GM19395 (cell line): ENCODE measurements around the gene SGSM2.

ENCODE experiments used
- ATAC-seq: cut with Tn5 transposase; IDR thresholded peaks from one replicate; pipeline ENCODE4 v1.9.1; 2021; ENCODE audit warnings: mild to moderate bottlenecking, moderate library complexity; ENCODE audit not compliant: unreplicated experiment

Gene SGSM2

GRCh38 chr17:2384439-2385127, 47.3 kb downstream of the SGSM2 start:
- ATAC-seq, result no peak

DNA sequence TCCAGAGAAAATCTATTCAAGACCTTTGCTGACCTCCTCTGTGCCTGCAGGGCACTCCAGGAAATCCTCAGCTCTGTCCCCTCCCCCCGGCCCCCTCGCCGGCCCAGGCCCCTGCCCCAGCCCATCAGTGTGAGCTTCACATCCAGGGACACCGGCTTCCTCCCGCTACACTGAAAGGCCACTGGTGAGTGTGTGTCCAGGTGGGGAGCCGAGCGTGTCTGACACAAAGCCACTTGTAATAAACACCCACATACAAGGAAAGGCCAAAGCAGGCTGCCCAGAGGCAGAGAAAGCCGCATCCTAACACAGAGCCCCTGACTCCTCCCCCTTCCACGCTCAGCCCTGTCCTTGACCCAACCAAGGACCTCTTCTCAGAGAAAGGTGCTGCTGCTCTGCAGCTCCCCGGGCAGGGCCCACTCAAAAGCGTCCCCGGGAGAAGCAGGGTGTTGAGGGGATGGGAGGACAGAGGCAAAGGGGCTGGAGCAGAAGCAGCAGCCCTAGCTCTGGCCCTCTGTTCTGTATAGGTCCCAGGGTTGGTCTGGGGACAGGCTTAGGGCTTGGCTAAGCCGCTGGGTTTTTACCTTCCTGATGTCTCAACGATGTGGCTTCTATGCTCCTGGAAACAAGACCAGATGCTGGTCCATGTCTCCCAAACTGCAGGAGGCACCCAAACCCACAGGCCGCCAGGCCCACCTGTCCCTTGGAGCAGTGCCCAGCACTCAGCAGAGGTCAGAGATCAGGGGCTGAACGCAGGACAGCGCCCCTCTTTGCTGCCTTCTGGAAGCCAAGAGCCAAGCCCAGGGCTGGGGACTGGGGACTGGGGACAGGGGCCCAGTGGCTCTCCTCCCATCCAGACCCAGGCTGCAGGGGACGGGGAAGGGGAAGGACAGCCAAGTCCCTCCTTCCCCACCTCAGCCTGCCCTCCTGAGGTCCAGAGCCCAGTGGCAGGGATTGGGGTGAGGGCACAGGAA, 48.2 kb downstream of the SGSM2 start:
- no peak for ATAC-seq

DNA sequence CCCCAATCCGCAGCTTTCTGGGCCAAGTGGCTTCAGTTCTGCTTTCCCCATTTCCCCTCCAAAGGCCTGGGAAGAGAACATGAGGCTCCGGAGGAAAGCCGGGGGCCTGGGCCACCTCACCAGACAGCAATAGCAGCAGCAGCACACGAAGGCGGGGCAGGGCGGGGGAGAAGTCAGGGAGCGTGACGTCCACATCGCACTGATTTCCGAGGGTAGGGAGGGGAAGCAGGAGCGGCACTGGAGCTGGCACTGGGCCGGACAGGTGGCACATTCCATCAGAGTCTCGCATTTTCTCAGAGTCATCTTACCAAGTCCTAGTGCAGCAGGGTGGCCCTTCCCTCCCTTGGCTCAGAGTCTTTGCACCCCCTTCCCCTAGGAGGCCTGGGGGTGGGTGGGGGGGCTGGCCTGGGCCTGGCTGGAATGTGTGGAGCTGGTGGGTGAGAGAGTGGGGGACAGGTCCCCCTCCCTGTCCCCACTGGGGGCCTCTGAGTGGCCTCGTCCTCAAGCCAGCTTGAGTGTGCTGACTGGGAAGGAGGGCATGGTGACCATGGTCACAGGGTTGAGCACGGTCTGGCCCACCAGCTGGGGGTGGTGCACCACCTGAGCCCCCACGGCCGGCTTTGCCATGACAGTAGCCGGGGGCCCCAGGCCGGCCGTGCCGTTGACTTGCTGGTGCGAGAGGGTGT, 49.2 kb downstream of the SGSM2 start:
- no peak for ATAC-seq

DNA sequence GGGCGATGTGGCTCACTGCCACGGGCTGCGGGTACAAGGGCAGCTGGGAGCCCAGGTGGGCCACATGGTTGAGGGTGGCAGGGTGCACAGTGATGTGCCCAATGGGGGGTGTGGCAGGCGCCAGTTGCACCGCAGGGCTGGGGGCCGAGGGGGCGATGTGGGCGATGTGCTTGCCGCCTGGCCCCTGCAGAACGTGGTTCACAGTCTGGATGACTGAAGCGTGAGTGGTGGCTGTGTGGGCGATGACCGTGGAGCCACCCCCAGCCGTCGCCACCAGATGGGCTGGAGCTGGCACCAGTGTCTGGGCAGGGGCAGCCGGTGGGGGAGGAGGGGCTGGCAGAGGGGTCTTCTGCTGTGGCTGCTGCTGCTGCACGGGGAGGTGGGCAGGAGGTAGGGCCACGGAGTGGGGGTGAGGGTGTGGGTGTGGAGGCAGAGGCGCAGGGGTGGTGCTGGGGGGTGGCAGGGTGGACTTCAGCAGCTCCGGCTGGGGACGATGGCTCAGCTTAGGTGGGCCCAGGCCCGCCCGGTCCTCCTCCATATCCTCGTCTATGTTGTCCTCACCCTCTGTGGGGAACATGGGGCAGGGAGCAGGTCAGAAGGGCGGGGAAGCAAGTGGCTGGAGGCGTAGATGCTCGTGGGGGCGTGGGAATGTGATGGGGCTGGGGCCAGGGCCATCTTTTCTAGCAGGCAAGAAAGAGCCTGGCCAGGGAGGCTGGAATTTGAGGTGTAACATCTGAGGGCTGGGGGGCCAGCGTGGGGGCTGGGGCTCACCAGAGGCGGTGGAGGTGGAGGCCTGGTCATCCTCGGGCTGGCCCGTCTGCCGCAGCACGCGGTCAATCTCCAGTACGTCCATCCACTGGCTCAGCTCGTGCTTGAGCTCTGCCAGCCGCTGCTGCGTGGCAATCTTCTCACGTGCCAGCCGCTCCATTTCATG, 50.1 kb downstream of the SGSM2 start:
- ATAC-seq, result no peak

GRCh38 chr17:2388020-2388682, 50.9 kb downstream of the SGSM2 start:
- no peak for ATAC-seq

GRCh38 chr17:2388683-2389055, 51.4 kb downstream of the SGSM2 start:
- no peak for ATAC-seq

DNA sequence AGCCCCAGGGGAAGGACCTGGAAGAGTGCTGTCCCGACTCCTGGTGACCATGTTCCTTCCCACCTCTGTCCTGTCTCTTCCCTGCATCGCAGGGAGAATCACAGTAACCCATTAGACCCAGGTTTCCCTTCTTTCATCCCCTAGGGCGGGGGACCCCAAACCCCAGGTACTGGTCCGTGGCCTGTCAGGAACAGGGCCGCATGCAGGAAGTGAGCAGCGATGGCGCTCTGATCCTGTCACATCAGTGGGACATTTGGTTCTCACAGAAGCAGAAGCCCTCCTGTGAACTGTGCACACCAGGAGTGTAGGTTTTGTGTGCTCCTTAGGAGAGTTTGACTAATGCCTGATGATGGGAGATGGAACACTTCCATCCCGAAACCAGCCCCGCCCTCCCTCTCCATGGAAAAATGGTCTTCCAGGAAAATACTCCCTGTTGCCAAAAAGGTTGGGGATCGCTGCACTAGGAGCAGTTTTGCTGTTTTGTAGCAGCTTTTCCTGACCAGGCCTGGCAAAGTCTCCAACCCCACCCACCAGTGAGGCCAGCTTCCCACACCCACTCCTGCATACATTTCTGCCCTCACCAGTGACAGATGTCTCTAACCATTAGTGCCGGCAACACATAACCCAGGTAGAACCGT, 53.0 kb downstream of the SGSM2 start:
- ATAC-seq, result no peak

- no peak for ATAC-seq
These were observed 54.4 kb downstream of the SGSM2 start for GRCh38 chr17:2391597-2392251.

- peak; percentile 55 for ATAC-seq
These were observed 55.2 kb downstream of the SGSM2 start for GRCh38 chr17:2392252-2393173.

DNA sequence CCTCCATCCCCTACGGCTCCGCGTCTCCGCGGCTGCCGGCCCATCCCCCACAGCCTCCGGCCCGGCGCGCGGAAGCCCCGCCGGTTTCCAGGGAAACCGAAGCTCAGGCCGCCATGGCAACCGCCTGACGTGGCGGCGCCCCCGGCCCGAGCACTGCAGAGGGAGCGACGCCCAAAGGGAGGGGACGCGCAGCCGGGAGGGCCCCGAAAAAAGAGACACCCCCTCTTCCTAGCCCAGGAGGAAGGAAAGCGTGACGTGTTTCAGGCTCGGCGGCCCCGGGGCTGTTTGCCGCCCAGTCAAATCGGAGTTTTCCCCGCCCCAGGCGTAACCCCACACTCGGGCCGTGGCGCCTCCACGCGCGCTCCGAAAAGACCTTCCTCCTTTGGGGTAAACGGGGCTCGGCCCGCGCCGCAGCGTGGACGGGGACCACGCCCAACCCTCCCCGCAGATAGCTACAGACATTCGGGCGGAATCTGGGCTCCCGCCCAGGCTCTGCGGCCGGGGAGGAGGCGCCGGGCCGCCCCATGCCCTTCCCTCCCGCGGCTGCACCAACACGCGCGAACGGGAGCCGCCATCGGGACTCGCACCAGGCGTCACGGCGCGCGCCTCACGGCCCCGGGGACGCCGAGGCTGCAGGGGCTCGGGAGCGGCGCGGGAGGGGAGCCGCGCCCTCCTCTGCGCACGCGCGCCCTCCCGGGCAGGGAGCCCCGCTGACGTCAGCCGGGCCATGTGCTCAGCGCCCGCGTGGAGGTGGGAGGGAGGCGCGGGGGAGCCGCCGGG, 56.1 kb downstream of the SGSM2 start:
- peak; percentile 29 for ATAC-seq

GRCh38 chr17:2393954-2394749, 56.9 kb downstream of the SGSM2 start:
- ATAC-seq, result no peak

- no peak for ATAC-seq
These were observed 57.5 kb downstream of the SGSM2 start for GRCh38 chr17:2394775-2395201.

- no peak for ATAC-seq
These were observed 58.2 kb downstream of the SGSM2 start for GRCh38 chr17:2395258-2396181.

DNA sequence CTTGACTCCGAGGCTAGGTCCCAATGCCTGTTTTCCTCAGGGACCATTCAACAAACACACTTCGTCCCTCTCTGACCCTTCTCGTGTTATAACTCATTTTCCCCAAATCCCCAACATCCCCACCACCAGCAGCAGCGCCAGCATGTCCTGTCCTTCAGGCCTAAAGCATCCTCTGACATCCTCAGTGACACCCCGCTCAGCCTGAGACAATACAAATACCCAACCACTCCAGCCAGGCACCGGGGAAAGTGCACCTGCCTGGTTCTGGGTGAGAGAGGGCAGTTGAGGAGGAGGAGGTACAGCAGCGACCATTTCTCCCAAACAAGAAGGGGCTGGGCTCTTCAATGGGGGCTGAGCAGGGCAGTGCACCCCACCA, 58.9 kb downstream of the SGSM2 start:
- no peak for ATAC-seq

DNA sequence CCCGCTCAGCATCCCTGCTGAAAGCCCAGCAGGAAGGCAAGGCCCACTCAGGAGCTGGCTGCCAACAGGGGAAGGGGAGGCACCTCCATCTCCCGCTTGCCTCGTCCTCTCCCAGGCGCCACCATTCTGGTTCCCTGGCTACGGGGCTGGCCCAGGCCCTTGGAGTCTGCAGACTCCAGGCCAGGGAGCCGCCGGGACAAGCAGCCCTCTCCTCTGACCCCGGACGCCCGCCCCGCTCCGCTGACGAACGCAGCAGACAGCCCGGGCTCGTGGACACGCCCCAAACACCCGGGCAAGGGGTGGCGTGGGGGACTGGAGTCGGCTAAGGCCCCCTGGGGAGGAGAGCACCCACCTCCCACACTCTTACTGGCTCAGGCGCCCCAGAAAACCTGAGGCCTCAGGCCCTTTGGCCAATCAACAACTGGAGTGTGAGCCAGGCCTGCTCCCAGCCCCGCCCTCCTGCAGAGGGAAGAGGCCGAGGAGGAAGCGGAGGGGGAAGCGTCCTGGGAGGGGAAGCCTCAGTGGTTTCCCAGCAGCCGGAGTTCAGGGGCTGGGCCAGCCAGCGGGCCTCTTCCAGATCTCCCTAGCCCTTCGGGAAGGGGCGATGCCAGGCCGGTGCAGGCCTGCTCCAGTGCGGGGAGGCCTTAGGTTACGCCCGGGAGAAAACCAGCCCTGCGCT, 59.4 kb downstream of the SGSM2 start:
- no peak for ATAC-seq
